Hepatocyte (in vitro differentiated cells): Measurements from ENCODE around the gene KLHL20.
"Not testable (repeated sequence)": the region's sequence is repeated elsewhere in the genome, so short reads cannot be mapped to it uniquely, and the experiment has no call there.

Source experiments
- EZH2 ChIP-seq: fragments of 200-600 bp; sonication (generic); IDR thresholded peaks from 2 replicates; pipeline ENCODE4 v1.6.1; 2016; ENCODE audit warnings: antibody characterized with exemption, mild to moderate bottlenecking, borderline replicate concordance
- EZH2phosphoT487 ChIP-seq: fragments of 200-600 bp; sonication (generic); IDR thresholded peaks from one replicate; pipeline ENCODE4 v1.6.1; 2018; ENCODE audit warnings: antibody characterized with exemption, mild to moderate bottlenecking, low read depth, moderate library complexity; ENCODE audit not compliant: unreplicated experiment, severe bottlenecking
- TF ChIP-seq, protein P1 (sequence below): fragments of 200-600 bp; sonication (generic); IDR thresholded peaks from 2 replicates; pipeline ENCODE4 v1.5.1; 2016; ENCODE audit warnings: antibody characterized with exemption, mild to moderate bottlenecking; ENCODE audit not compliant: poor library complexity

DNA sequence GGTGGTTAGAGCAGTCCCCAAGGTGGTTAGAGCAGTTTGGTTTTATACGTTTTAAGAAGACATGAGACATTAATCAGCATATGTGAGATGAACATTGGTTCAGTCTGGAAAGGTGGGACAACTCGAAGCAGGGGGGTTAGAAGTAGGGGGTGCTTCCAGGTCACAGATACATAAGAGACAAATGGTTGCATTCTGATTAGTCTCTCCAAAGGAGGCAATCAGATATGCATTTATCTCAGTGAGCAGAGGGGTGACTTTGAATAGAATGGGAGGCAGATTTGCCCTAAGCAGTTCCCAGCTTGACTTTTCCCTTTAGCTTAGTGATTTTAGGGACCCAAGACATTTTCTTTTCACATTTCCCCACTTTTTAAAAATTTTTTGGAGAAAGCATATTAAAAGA is 40.3 kb upstream of the KLHL20 start:
- TF ChIP-seq, protein P1, sequence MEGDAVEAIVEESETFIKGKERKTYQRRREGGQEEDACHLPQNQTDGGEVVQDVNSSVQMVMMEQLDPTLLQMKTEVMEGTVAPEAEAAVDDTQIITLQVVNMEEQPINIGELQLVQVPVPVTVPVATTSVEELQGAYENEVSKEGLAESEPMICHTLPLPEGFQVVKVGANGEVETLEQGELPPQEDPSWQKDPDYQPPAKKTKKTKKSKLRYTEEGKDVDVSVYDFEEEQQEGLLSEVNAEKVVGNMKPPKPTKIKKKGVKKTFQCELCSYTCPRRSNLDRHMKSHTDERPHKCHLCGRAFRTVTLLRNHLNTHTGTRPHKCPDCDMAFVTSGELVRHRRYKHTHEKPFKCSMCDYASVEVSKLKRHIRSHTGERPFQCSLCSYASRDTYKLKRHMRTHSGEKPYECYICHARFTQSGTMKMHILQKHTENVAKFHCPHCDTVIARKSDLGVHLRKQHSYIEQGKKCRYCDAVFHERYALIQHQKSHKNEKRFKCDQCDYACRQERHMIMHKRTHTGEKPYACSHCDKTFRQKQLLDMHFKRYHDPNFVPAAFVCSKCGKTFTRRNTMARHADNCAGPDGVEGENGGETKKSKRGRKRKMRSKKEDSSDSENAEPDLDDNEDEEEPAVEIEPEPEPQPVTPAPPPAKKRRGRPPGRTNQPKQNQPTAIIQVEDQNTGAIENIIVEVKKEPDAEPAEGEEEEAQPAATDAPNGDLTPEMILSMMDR, result not testable (repeated sequence)
- not testable (repeated sequence) for TF ChIP-seq EZH2, EZH2phosphoT487
